MM.1S (cell line): ENCODE measurements around the gene GUCY2C.

Experiments
- DNase-seq: peaks from one replicate; pipeline ENCODE4 v3.0.0-alpha.2; 2015
- H2AFZ ChIP-seq: fragments of 300-600 bp; sonication (generic); 2 replicates; pipeline ENCODE4 v1.6.0; 2016; ENCODE audit warnings: antibody characterized with exemption, low read length
- H3F3A ChIP-seq: fragments of 300-600 bp; sonication (generic); 2 replicates; pipeline ENCODE4 v1.6.1; 2016; ENCODE audit warnings: mild to moderate bottlenecking, antibody characterized with exemption, low read length, moderate library complexity, mixed read lengths; ENCODE audit not compliant: insufficient read depth
- H3K27ac ChIP-seq: fragments of 300-600 bp; sonication (generic); 2 replicates; pipeline ENCODE4 v1.5.1; 2016; ENCODE audit warnings: mild to moderate bottlenecking, low read length
- H3K27me3 ChIP-seq: fragments of 300-600 bp; sonication (generic); replicated peaks from 2 replicates; pipeline ENCODE4 v1.6.0; 2016; ENCODE audit warnings: low read length; ENCODE audit not compliant: insufficient read depth
- H3K36me3 ChIP-seq: fragments of 300-600 bp; sonication (generic); replicated peaks from 2 replicates; pipeline ENCODE4 v1.6.1; 2016; ENCODE audit warnings: mild to moderate bottlenecking, low read length, mixed read lengths; ENCODE audit not compliant: insufficient read depth
- H3K4me1 ChIP-seq: fragments of 300-600 bp; sonication (generic); 2 replicates; pipeline ENCODE4 v1.6.1; 2016; ENCODE audit warnings: low read length, mixed read lengths
- H3K4me2 ChIP-seq: fragments of 300-600 bp; sonication (generic); 2 replicates; pipeline ENCODE4 v1.6.0; 2016; ENCODE audit warnings: low read depth, low read length
- H3K4me3 ChIP-seq: fragments of 300-600 bp; sonication (generic); 2 replicates; pipeline ENCODE4 v1.5.1; 2016; ENCODE audit warnings: low read length, mixed read lengths
- H3K79me2 ChIP-seq: fragments of 300-600 bp; sonication (generic); 2 replicates; pipeline ENCODE4 v1.6.1; 2016; ENCODE audit warnings: mixed run types, low read length, mixed read lengths
- H3K9ac ChIP-seq: fragments of 300-600 bp; sonication (generic); 2 replicates; pipeline ENCODE4 v1.6.1; 2016; ENCODE audit warnings: low read length, mixed read lengths
- H3K9me2 ChIP-seq: fragments of 300-600 bp; sonication (generic); replicated peaks from 2 replicates; pipeline ENCODE4 v1.6.1; 2016; ENCODE audit warnings: mild to moderate bottlenecking, low read length, mixed read lengths; ENCODE audit not compliant: insufficient read depth
- H3K9me3 ChIP-seq: fragments of 300-600 bp; sonication (generic); replicated peaks from 2 replicates; pipeline ENCODE4 v1.6.1; 2016; ENCODE audit warnings: mild to moderate bottlenecking, low read length, mixed read lengths; ENCODE audit not compliant: insufficient read depth
- H4K20me1 ChIP-seq: fragments of 300-600 bp; sonication (generic); 2 replicates; pipeline ENCODE4 v1.6.1; 2016; ENCODE audit warnings: mild to moderate bottlenecking, low read length, moderate library complexity, mixed read lengths; ENCODE audit not compliant: insufficient read depth
- CTCF ChIP-seq: fragments of 300-600 bp; sonication (generic); IDR thresholded peaks from 2 replicates; pipeline ENCODE4 v1.5.1; 2016; ENCODE audit warnings: antibody characterized with exemption, low read length, mixed read lengths
- EZH2 ChIP-seq: fragments of 300-600 bp; sonication (generic); optimal IDR thresholded peaks from 2 replicates; pipeline ENCODE3; 2017; ENCODE audit warnings: low read depth, mild to moderate bottlenecking, antibody characterized with exemption, low read length, mixed read lengths
- EZH2phosphoT487 ChIP-seq: fragments of 300-600 bp; sonication (generic); IDR thresholded peaks from 2 replicates; pipeline ENCODE4 v1.6.1; 2018; ENCODE audit warnings: antibody characterized with exemption, low read length

Gene GUCY2C

DNA sequence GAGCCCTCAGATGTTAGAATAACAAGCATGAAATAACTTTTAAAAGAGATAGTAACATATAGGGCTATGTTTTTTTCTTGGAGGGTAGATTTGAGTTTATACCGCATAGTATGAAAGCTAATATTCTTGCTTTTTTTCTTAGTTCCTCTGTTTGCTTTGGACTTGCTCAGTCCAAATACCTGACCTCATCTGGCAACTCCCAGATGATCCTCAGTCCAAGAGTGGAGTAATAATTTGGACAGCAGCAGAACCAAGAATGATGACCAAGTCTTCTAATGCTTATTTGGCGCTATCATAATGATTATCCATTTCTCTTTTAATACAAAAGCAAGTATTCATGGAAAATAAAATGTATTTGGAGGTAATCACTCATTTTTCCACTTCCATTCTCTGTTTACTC is 45.6 kb downstream of the GUCY2C start:
- no peak for DNase-seq
- H3K9me3 ChIP-seq = no peaks in the 10 kb centered on the region
- no peak overlapping the region for H3K4me2 ChIP-seq
- no peaks in the 10 kb centered on the region for H3K36me3 ChIP-seq
- no peaks in the 10 kb centered on the region for H3K27me3 ChIP-seq
- no peaks in the 10 kb centered on the region for H3K79me2 ChIP-seq
- no peak overlapping the region for H2AFZ ChIP-seq
- no peak overlapping the region for H3K9ac ChIP-seq
- TF ChIP-seq EZH2 (no peak), CTCF (no peak), EZH2phosphoT487 (no peak)
- H4K20me1 ChIP-seq = no peaks in the 10 kb centered on the region
- H3K9me2 ChIP-seq = no peaks in the 10 kb centered on the region
- H3F3A ChIP-seq = no peaks in the 10 kb centered on the region
- H3K27ac ChIP-seq = no peak overlapping the region
- no peak overlapping the region for H3K4me3 ChIP-seq
- no peaks in the 10 kb centered on the region for H3K4me1 ChIP-seq

- Histone ChIP-seq H3K36me3 (no peaks in the 10 kb centered on the region), H3K9me3 (no peaks in the 10 kb centered on the region), H3K27me3 (no peaks in the 10 kb centered on the region), H3K27ac (no peak overlapping the region), H3K4me2 (no peak overlapping the region), H4K20me1 (no peaks in the 10 kb centered on the region), H3K9ac (no peak overlapping the region), H3F3A (no peaks in the 10 kb centered on the region), H3K9me2 (no peaks in the 10 kb centered on the region), H3K79me2 (no peaks in the 10 kb centered on the region), H3K4me1 (no peaks in the 10 kb centered on the region), H2AFZ (no peak overlapping the region), H3K4me3 (no peak overlapping the region)
- DNase-seq = no peak
- no peak for TF ChIP-seq EZH2
- no peak for TF ChIP-seq EZH2phosphoT487
- TF ChIP-seq CTCF = no peak
Observed at GRCh38 chr12:14647028-14647750, 49.2 kb downstream of the GUCY2C start.

DNA sequence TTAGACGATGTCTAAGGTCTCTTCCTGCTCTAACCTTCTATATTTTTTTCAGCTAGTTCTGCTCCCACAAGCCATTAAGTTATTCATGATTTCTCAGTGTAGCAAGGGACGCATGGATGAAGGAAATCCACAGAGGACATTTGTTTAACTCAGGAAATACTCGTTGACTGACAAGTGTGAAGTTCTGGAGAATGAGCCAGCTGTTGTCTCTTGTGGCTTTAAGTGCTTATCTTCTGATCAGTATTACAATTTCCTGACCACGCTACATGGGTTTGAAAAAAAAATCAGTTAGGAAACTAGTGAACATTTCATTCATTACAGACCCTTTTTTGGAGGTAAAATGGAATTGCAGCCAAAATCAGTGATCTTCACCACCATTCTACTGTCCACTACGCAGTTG is 53.1 kb downstream of the GUCY2C start:
- Histone ChIP-seq H2AFZ (no peak overlapping the region), H3K4me3 (no peak overlapping the region), H3K9ac (no peak overlapping the region), H3K9me2 (no peaks in the 10 kb centered on the region), H3K9me3 (no peaks in the 10 kb centered on the region), H3K4me2 (no peak overlapping the region), H3K27me3 (no peaks in the 10 kb centered on the region), H3K79me2 (no peaks in the 10 kb centered on the region), H3K4me1 (no peaks in the 10 kb centered on the region), H3F3A (no peaks in the 10 kb centered on the region), H3K27ac (no peak overlapping the region), H4K20me1 (no peaks in the 10 kb centered on the region), H3K36me3 (no peaks in the 10 kb centered on the region)
- DNase-seq = no peak
- TF ChIP-seq EZH2phosphoT487 (no peak), CTCF (no peak), EZH2 (no peak)
